SH-SY5Y (cell line): ENCODE measurements around the gene WWOX.

ENCODE experiments used
- GATA2 ChIP-seq: IDR thresholded peaks from 2 replicates; pipeline ENCODE4 v1.6.1; 2011; ENCODE audit warnings: mild to moderate bottlenecking, low read depth, low read length
- GATA3 ChIP-seq: IDR thresholded peaks from 2 replicates; pipeline ENCODE4 v1.6.1; 2011; ENCODE audit warnings: low read depth, mild to moderate bottlenecking, low read length, moderate library complexity

- no peak for TF ChIP-seq GATA3
- no peak for TF ChIP-seq GATA2
These were observed 1103.5 kb downstream of the WWOX start for GRCh38 chr16:79202977-79203376.
